HepG2 (cell line): Measurements from ENCODE around the gene GPBP1. TPM values are rescaled to one million over a fixed set of nuclear protein-coding genes. Genes with fewer than 3 reads are reported as not detected.
A peak's percentile ranks its signal among the peaks of the same experiment; 100 is the strongest.

Experiments
- ATRX ChIP-seq: sonication (generic); formaldehyde crosslinking; IDR thresholded peaks from 2 replicates; pipeline ENCODE4 v1.4.0; 2020; ENCODE audit warnings: missing genetic modification reagents, borderline replicate concordance
- CBX5 ChIP-seq: sonication (generic); formaldehyde crosslinking; IDR thresholded peaks from 2 replicates; pipeline ENCODE4 v1.4.0; 2020; ENCODE audit warnings: missing genetic modification reagents, borderline replicate concordance
- ISL2 ChIP-seq: sonication (generic); formaldehyde crosslinking; IDR thresholded peaks from 2 replicates; pipeline ENCODE4 v1.5.0; 2020; ENCODE audit warnings: missing genetic modification reagents
- MED1 ChIP-seq: sonication (generic); formaldehyde crosslinking; IDR thresholded peaks from 2 replicates; pipeline ENCODE4 v1.4.0; 2020; ENCODE audit warnings: missing genetic modification reagents
- MTF1 ChIP-seq: sonication (generic); formaldehyde crosslinking; IDR thresholded peaks from 2 replicates; pipeline ENCODE4 v1.5.0; 2020; ENCODE audit warnings: missing genetic modification reagents
- POGZ ChIP-seq: sonication (generic); formaldehyde crosslinking; IDR thresholded peaks from 2 replicates; pipeline ENCODE4 v1.4.0; 2020; ENCODE audit warnings: mild to moderate bottlenecking, missing genetic modification reagents
- RFX5 ChIP-seq: IDR thresholded peaks from 2 replicates; pipeline ENCODE4 v1.6.1; 2011; ENCODE audit warnings: low read depth, low read length, improper control_type of control experiment
- SAP130 ChIP-seq: IDR thresholded peaks from 2 replicates; pipeline ENCODE4 v1.6.1; 2016; ENCODE audit warnings: low read depth
- SKIL ChIP-seq: sonication (generic); formaldehyde crosslinking; IDR thresholded peaks from 2 replicates; pipeline ENCODE4 v1.8.0; 2022; ENCODE audit warnings: missing genetic modification reagents, mild to moderate bottlenecking, moderate library complexity, borderline replicate concordance
- SOX6 ChIP-seq, 2 experiments: fragments of 450-650 bp in 1 of 2; sonication (generic) in 1 of 2; formaldehyde crosslinking in 1 of 2; IDR thresholded peaks; 2 replicates each; pipeline versions ENCODE4 v1.4.0 to v1.6.1; 2017 to 2020; ENCODE audit warnings: antibody characterized with exemption in 1 of 2, mild to moderate bottlenecking in 1 of 2, missing genetic modification reagents in 1 of 2
- TEAD3 ChIP-seq: optimal IDR thresholded peaks from 2 replicates; pipeline ENCODE3; 2016; ENCODE audit warnings: borderline replicate concordance
- ZBTB49 ChIP-seq: sonication (generic); formaldehyde crosslinking; IDR thresholded peaks from 2 replicates; pipeline ENCODE4 v1.4.0; 2020; ENCODE audit warnings: missing genetic modification reagents, borderline replicate concordance
- ZKSCAN5 ChIP-seq: sonication (generic); formaldehyde crosslinking; IDR thresholded peaks from 2 replicates; pipeline ENCODE4 v1.5.1; 2020; ENCODE audit warnings: mild to moderate bottlenecking, missing genetic modification reagents
- ZNF18 ChIP-seq: sonication (generic); formaldehyde crosslinking; IDR thresholded peaks from 2 replicates; pipeline ENCODE4 v1.8.0; 2022; ENCODE audit warnings: mild to moderate bottlenecking, missing genetic modification reagents; ENCODE audit not compliant: insufficient replicate concordance
- ZNF746 ChIP-seq: sonication (generic); formaldehyde crosslinking; IDR thresholded peaks from 2 replicates; pipeline ENCODE4 v1.8.0; 2022; ENCODE audit warnings: mild to moderate bottlenecking, missing genetic modification reagents
- polyA plus RNA-seq, 8 experiments: library from polyadenylated mRNA; depleted of rRNA in 3 of 8; stranded (reverse) in 7 of 8; unstranded in 1 of 8; fragments of >200 nt; fragmentation: Illumina TruSeq in 4 of 8; extraction: Trizol in 4 of 8; gene quantifications; 2 replicates each; pipeline versions ENCODE4 v1.2.1 to v1.2.3, GENCODE V29; 2011 to 2016; ENCODE audit warnings: low read depth in 4 of 8, missing spikeins in 1 of 8, mixed read lengths in 1 of 8; ENCODE audit not compliant: insufficient read depth in 1 of 8
- total RNA-seq, 5 experiments: library from RNA; depleted of rRNA; stranded (reverse); fragments of >200 nt; fragmentation: Illumina TruSeq; extraction: Trizol; gene quantifications; 2 replicates each; pipeline ENCODE4 v1.2.3, GENCODE V29; 2016; ENCODE audit warnings: low read depth in 1 of 5
- TF ChIP-seq, protein P1 (sequence below): sonication (generic); formaldehyde crosslinking; conservative IDR thresholded peaks from 2 replicates; pipeline ENCODE4 v1.8.0; 2022; ENCODE audit warnings: mild to moderate bottlenecking, moderate library complexity, missing genetic modification reagents
- TF ChIP-seq, protein P2 (sequence below): sonication (generic); formaldehyde crosslinking; conservative IDR thresholded peaks from 2 replicates; pipeline ENCODE4 v1.5.0; 2020; ENCODE audit warnings: missing genetic modification reagents

GPBP1 gene
- total and polyA plus RNA-seq, 2 of the 13 experiments (the other 11 are each of a cell fraction or from before 2014, with no cell fraction given), result 27.1 to 72.2 TPM

DNA sequence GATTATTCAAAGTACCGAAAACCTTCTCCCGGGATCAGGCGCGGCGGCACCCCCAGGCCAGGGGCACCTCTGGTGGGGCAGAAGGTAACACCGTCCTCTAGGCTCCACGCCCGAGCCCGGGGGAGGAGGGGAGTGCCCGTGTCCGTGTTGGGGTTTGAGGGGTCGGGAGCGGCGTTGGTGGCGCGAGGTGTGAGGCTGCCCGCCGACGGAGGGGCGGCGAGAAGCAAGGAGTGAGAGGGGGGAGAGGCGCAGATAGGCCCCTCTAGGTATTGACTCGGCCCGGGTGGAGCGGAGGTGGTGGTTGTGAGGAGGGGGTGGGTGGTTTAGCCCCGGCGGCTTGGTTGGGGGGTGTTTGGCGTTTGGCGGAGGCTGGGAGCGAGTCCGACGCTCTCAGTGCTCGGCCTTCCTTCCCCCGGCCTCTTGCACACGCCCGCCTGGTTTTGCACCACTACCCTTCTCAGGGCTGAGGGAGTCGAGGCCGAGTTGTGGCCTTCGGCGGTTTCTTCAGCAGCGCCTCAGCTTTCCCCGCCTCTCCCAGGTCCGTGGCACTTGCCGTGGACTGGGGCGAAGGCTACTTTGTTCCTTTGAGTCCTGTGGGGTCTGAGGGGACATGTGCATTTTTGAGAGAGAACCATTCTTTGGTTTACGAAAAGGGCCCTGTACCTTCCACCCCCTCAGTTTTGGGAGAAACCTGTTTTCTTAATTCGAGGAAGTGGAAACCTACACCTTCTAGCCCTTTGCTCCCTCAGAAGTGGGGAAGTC is 450 bp downstream of the GPBP1 start (continued):
- TF ChIP-seq SKIL (peak; percentile 1; the same call in 1 of the 2 replicates), RFX5 (no peak), SOX6 (IDR thresholded peaks at IDR 0.05) (no peak), SOX6 (CRISPR knock-in tag; IDR thresholded peaks at IDR 0.05) (no peak), MTF1 (CRISPR knock-in tag) (no peak), TEAD3 (CRISPR knock-in tag) (no peak), ZNF18 (no peak), ATRX (CRISPR knock-in tag) (no peak), CBX5 (no peak; the same call in 1 of the 2 replicates), ZKSCAN5 (CRISPR knock-in tag) (no peak), ZNF746 (no peak), ZBTB49 (CRISPR knock-in tag) (no peak), POGZ (CRISPR knock-in tag) (peak; percentile 11; the same call in 1 of the 2 replicates), SAP130 (CRISPR knock-in tag) (no peak), ISL2 (CRISPR knock-in tag) (no peak), MED1 (no peak)
- TF ChIP-seq, protein P1, sequence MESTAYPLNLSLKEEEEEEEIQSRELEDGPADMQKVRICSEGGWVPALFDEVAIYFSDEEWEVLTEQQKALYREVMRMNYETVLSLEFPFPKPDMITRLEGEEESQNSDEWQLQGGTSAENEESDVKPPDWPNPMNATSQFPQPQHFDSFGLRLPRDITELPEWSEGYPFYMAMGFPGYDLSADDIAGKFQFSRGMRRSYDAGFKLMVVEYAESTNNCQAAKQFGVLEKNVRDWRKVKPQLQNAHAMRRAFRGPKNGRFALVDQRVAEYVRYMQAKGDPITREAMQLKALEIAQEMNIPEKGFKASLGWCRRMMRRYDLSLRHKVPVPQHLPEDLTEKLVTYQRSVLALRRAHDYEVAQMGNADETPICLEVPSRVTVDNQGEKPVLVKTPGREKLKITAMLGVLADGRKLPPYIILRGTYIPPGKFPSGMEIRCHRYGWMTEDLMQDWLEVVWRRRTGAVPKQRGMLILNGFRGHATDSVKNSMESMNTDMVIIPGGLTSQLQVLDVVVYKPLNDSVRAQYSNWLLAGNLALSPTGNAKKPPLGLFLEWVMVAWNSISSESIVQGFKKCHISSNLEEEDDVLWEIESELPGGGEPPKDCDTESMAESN (CRISPR knock-in tag), result no peak
- TF ChIP-seq, protein P2, sequence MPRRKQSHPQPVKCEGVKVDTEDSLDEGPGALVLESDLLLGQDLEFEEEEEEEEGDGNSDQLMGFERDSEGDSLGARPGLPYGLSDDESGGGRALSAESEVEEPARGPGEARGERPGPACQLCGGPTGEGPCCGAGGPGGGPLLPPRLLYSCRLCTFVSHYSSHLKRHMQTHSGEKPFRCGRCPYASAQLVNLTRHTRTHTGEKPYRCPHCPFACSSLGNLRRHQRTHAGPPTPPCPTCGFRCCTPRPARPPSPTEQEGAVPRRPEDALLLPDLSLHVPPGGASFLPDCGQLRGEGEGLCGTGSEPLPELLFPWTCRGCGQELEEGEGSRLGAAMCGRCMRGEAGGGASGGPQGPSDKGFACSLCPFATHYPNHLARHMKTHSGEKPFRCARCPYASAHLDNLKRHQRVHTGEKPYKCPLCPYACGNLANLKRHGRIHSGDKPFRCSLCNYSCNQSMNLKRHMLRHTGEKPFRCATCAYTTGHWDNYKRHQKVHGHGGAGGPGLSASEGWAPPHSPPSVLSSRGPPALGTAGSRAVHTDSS (CRISPR knock-in tag), result no peak
